SKM-1 treated with dmso at 0.1 percent for 144 hours (cell line): Measurements from ENCODE around the gene EZR.
"Not testable (repeated sequence)": the region's sequence is repeated elsewhere in the genome, so short reads cannot be mapped to it uniquely, and the experiment has no call there.

Experiments
- DNase-seq: peaks from one replicate; lab custom pipeline; 2025; ENCODE audit not compliant: unreplicated experiment; lab: John Stamatoyannopoulos, UW

The EZR gene

GRCh38 chr6:158799051-158799792 is 19.9 kb downstream of the EZR start:
- no peak for DNase-seq

- no peak for DNase-seq
Observed at GRCh38 chr6:158798311-158798710, 20.9 kb downstream of the EZR start.

DNA sequence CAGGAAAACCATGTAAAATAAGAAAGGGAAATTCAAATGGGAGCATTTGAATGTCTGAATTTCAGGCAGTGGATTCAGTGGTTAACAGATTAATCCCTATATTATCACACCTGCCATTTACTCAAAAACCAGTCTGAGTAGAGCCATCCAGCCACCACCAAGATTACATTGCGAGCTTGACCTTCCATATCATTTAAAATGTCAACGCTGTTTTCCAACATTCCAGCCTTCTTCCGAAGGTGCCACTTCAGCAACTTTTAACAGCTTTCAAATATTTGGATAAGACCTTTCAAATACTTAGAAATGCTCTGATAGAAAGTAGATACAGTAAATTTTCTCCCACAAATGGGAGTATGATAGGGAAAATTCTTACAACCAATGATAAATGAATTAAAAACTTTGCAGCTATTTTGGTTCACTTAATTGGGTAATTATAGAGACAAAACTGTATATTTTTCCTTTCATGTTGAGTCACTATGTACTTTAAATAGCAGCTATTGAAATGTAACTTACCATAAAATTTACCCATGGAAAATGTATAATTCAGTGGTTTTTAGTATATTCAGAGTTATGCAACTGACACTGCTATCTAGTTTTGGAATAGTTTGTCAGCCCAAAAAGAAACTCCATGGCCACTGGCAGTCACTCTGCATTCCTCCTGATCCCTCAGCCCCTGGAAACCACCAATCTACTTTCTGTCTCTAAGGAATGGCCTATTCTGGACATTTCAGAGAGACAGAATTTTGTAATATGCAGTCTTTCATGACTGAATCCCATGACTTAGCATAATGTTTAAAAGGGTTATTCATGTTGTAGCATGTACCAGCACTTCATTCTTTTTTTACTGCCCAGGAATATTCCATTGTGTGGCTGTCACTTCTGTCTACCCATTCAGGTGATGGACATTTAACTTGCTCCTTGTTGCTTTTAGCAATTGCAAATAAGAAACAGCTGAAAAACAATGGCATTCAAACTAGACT is 21.5 kb downstream of the EZR start:
- no peak for DNase-seq

GRCh38 chr6:158796353-158796752 is 22.8 kb downstream of the EZR start:
- no peak for DNase-seq

DNA sequence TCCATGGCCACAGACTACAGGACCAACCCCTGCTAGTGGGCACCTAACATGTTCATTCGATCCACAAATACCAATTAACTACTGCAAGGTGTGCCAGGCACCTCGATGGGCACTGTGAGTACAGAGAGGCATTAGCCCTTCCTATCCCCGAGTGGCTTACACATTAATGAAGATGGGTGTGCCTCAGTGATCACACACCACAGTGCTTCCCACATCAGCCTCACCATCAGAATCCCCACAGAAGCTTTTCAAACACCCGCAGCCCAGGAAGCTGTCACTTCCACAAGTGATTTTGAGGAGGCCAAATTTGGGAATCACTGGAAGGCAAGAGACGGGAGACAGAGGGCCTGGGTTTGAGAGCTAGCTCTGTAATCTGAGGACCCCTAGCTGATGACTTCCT is 23.7 kb downstream of the EZR start:
- no peak for DNase-seq

DNA sequence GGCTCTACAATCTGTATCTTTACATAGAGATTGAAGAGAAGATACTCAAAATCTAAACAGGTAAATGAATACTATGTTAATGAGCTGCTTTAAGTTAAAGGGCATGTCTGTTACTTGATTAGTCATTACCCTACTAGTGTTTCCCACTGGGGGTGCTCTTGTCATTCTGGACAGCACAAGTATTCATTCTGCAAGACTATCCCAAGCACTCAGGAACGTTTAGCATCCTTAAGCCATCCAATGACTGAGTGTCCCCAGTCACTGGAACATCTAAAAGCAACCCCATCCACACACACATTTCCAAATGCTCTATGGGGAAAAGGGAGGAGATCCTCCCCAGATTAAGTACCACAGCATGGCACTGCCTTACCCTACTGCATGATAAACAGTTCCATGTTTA is 25.7 kb downstream of the EZR start:
- no peak for DNase-seq

GRCh38 chr6:158792505-158792904 is 26.7 kb downstream of the EZR start:
- DNase-seq, result not testable (repeated sequence)

- DNase-seq, result no peak
Observed at GRCh38 chr6:158791274-158791855, 27.8 kb downstream of the EZR start.

- no peak for DNase-seq
Observed at GRCh38 chr6:158789115-158789917, 29.9 kb downstream of the EZR start.

DNA sequence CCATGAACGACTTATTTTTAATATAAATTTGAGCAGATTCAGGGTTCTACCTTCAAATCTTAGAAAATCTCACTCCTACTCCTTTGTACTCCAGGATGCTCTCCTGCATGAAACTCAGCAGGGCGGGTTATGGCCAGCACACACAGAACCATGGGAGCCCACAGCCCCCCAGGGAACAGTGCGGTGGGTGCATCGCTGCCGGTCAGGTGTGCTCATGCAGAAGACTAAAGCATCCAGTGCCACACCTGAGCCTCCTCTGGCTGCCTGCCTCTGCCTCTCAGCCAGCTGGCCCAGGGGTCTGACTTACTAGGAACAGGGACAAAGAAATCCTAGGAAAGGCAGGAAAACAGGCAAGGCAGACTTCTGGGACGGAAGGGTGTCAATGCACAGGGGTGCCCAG is 31.8 kb downstream of the EZR start:
- DNase-seq, result no peak

DNA sequence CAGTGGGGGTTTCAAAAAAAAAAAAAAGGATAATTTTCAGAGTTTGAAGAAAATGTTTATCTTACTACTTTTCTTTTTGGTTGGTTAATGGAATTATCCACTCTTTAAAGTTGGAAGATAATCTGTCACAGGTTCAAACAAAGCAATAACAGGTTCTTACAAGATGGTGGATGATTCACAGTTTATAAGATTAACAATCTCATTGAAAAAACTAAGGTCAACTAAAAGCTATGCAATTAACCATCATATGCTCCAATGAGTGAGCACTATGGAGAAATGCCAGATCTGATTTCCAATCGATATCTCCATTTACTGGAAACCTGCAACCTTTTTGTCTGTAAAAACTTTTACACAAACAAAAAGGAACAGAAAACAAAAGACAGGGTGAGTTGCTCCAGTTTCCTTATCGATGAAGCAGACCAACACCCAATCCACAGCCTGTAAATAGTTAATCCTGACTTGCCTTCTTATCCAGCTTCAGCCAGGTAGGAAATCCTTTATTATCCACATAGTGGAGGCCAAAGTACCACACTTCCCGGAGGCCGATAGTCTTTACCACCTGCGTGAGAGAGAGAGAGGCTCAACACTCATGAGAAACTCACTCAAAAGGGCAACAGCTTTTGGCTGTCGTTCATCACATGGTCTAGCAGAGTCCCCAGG is 32.4 kb downstream of the EZR start:
- no peak for DNase-seq

DNA sequence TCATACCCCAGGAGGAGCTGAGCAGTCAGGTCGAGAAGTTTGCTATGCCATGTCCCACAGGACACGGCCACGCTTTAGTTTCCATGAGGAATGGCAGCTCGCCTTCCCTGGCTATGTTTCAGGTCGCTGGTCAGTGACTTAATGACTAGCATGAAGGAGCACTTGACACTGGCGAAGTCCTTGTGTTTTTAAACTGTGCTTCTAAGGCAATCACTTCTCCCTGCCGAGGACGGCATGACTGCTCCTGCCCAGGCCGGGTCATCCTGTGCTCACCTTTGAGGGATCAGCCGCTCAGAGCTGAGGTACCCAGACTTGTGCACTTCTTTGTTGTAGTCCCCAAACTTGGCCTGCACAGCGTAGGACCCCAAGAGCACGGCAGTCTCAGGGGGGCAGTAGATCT is 34.1 kb downstream of the EZR start:
- DNase-seq, result no peak

GRCh38 chr6:158784505-158784904 is 34.7 kb downstream of the EZR start:
- DNase-seq, result no peak

- DNase-seq, result no peak
Observed at GRCh38 chr6:158783851-158784250, 35.3 kb downstream of the EZR start.

DNA sequence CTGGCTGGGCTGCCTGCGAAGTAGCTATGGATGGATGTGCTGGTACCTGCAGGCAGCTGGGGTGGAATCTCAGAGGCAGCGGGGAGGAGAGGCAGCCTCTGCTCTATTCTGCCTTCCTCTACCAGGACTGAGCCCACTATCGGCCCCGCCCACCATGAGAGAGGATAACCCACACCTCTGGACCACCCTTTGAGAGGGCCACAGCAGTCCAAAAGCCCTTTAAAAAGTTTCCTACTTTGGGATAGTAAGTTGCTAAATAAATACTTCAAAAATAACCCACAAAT is 36.1 kb downstream of the EZR start:
- no peak for DNase-seq

GRCh38 chr6:158782432-158783166 is 36.6 kb downstream of the EZR start:
- DNase-seq, result no peak

GRCh38 chr6:158781692-158782373 is 37.3 kb downstream of the EZR start:
- DNase-seq, result no peak

DNA sequence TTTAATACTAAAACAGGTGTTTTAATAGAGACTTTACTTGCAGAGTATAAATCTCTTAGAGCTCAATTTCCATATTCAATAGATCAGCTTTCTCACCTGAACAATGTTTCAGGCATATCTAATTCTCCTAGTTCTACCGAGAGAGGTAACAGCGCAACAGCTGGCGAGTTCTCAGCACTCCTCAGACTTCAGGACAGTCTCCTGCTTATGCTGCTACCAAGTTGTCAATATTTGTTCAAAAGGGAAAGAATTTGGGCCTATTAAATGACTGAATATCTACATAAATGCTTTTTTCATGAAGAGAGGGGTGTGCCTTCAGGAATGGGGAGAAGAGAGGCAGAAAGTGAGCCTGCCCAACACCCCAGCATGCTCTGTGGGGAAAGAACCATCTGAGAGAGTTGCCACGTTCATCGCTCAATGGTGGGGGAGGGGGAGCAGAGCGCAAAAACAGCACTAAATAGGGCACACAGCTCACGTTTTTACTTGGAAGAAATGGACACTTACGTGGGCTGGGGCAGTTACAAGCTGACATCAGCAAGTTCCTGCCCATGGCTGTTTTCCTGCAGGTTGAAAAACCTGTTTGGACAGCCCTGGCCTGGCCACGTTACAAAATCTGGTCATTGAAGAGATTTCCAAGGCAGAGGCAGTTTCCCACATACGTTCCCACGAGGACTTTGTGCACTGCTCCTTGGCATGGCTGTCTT is 38.0 kb downstream of the EZR start:
- no peak for DNase-seq
